SKM-1 (cell line): ENCODE measurements around the gene SERPINB1.

Source experiments
- DNase-seq: peaks from one replicate; lab custom pipeline; 2025; ENCODE audit not compliant: unreplicated experiment; lab: John Stamatoyannopoulos, UW

SERPINB1 gene

GRCh38 chr6:2795162-2795561 lies 46.5 kb downstream of the SERPINB1 start:
- DNase-seq: no peak

GRCh38 chr6:2794171-2794730 lies 47.4 kb downstream of the SERPINB1 start:
- DNase-seq: no peak

DNA sequence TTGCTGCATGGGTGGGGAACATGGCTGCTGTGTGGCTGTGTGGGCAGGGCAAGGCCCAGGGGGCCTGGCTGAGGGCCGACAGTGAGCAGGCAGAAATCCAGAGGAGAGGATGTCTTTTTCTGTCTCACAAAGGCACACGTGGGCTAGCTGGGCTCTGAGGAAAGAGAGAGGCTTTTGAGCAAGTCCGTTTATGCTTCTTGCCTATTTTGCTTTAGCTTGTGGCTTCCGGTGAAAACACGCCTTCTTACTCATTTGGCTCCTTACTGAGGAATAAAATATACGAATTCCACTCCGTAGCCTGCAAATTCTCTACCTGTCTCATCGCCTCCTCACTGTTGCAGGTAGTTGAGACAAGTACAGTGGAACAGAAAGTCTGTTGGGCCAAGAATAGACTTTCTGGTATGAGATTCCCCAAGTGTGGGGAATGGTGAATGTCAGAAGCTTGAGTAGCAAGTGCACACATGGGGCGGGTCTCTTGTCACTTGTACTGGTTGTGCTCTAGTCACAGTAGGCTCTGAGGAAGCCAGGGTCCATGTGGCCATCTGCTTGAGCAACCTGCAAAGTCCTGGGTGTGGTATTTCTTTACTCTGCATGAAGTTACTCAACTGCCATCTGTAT lies 48.0 kb downstream of the SERPINB1 start:
- DNase-seq: peak; percentile 87

GRCh38 chr6:2792330-2793110 lies 49.1 kb downstream of the SERPINB1 start:
- no peak for DNase-seq

DNA sequence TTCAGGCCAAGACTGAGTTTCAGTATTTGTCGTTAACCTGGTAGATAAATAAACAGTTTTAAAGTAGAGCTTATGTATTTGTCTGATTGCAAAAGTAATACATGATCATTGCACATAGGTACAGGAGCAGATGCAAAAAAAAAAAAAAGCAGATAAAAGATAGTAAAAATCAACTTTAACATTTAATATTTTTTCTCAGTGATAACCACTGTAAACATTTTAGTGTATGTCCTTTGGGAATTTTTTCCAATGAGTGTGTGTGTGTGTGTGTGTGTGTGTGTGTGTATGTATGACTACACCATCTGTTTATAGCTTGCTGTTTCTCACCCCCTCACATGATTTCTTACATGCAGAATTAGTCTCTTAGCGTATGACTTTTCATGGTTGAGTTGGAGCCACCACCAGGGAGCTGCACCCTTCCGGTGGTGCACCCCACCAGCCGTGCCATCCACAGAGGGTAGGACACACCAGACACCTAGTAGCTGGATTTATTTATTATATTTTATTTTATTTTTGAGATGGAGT lies 50.2 kb downstream of the SERPINB1 start:
- no peak for DNase-seq

DNA sequence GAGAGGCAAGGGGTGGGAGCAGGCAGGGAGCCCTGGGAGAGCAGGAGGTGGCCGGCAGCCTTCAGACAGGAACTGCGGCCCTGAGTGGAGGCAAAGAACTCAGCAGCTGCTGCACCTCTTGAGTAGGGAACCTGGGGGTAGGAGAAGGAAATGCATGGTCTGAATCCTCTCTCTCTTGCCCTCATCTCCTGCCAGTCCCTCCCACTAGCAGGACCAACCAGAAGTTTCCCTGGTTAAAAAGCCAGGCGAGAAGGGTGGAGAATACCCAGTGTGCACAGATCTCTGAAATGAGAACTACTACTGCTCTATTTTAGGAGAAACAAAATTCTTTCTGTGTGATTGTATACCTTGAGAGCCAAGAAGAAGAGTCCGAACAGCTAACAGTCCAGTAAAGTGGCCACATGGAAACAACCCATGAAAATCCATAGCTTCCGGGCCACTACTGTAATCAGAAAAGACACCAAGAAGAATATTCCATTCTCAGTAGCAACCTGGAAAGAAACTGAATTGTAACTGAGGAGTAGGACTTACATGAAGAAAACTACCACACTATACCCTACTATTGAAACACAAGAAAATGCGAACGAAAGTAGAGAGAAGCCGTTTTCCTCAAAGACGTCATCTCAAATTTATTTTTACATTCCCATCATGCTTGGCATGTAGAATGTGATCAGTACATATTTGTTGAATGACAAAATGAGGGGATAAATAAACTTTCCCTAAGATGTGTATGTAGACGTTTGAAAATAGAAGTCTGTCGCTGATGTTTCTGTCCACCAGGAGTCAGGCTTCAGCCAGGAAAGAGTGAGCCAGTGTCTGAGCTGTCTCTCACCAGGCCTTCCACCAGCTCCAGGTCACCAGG lies 50.8 kb downstream of the SERPINB1 start:
- peak; percentile 80 for DNase-seq

- no peak for DNase-seq
Observed at GRCh38 chr6:2786269-2786668, 55.4 kb downstream of the SERPINB1 start.

GRCh38 chr6:2784930-2785329 lies 56.7 kb downstream of the SERPINB1 start:
- no peak for DNase-seq

- DNase-seq: no peak
Observed at GRCh38 chr6:2784061-2784460, 57.6 kb downstream of the SERPINB1 start.

DNA sequence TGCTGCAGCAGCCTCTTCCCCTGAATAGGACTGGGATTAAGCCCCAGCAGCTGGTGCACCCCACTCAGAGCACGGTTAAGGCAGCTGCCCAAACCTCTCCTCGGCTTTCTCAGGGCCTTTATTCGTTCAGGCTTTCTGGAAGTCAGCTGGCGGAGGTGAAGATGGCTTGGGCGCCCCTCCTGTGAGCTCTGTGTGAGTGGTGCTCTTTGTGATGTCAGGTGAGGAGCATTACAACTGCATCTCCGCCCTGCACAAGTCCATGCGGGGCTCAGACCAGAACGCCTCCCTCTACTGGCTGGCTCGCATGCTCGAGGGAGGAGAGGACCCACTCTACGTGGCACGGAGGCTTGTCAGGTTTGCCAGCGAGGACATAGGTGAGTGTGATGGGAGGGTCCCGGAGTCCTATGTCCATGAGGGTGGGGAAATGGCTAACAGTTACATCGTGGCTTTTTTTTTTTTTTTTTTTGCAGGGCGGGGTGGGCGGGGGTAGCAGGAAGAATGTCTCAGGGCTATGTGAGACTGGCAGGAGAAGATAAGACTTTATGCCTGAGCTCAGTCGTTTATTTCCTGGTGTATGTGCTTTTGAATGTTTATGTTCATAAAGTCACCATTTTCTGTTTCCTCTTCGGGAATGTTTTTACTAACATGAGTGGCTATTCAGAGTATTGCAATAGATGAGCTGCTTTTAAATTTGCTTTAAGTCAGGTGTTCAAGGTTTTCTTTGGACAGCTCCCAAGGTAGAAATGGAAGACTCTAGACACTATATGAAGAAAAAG lies 58.3 kb downstream of the SERPINB1 start:
- DNase-seq: no peak

- DNase-seq: no peak
Observed at GRCh38 chr6:2782825-2783187, 58.9 kb downstream of the SERPINB1 start.

- no peak for DNase-seq
Observed at GRCh38 chr6:2782356-2782708, 59.3 kb downstream of the SERPINB1 start.
